Right lobe of liver (tissue), 6 donors: ENCODE measurements around the gene CCND2. TPM values are rescaled to one million over a fixed set of nuclear protein-coding genes. Genes with fewer than 3 reads are reported as not detected.

Source experiments
- ATAC-seq, 4 donors: fragments of 200-7000 bp; cut with Tn5 transposase; one replicate each; pipeline ENCODE4 v1.9.1; 2020; ENCODE audit warnings: mild to moderate bottlenecking in 4 of 4, moderate library complexity in 4 of 4
- DNase-seq, 3 donors: peaks; one replicate each; pipeline ENCODE4 v3.0.0-alpha.2; 2020
- H3K27ac ChIP-seq, 3 donors: fragments of 200-600 bp; one replicate each; pipeline ENCODE4 v1.8.0; 2022
- H3K27me3 ChIP-seq, 2 donors: fragments of 200-600 bp; one replicate each; pipeline ENCODE4 v1.8.0; 2022
- H3K36me3 ChIP-seq, 4 donors: fragments of 200-600 bp; sonication (generic) in 1 of 4; one replicate each; pipeline versions ENCODE4 v1.5.1 to v1.8.0; 2017 to 2022; ENCODE audit warnings: control low read depth in 1 of 4
- H3K4me1 ChIP-seq, 4 donors: fragments of 200-600 bp; sonication (generic) in 1 of 4; one replicate each; pipeline versions ENCODE4 v1.5.1 to v1.8.0; 2017 to 2022; ENCODE audit warnings: control low read depth in 1 of 4
- H3K4me3 ChIP-seq, 3 donors: fragments of 200-600 bp; one replicate each; pipeline ENCODE4 v1.8.0; 2022
- H3K9me3 ChIP-seq, 4 donors: fragments of 200-600 bp; sonication (generic) in 1 of 4; one replicate each; pipeline versions ENCODE4 v1.5.1 to v1.8.0; 2017 to 2022; ENCODE audit warnings: control low read depth in 1 of 4
- POLR2A ChIP-seq: fragments of 450-650 bp; IDR thresholded peaks from one replicate; pipeline ENCODE4 v1.6.1; 2017; ENCODE audit warnings: antibody characterized with exemption, mild to moderate bottlenecking
- WGBS: methylation state at CpG from one replicate; pipeline ENCODE4 v1.1.6; 2018; ENCODE audit warnings: low coverage, low lambda C conversion rate; ENCODE audit not compliant: insufficient coverage; ENCODE audit errors: missing lambda C conversion rate; 5-methylcytosine and 5-hydroxymethylcytosine counted together
- intact Hi-C, 2 donors: fragments of 100-400 bp; cut with DNase I; formaldehyde crosslinking; loops; one replicate each; pipeline versions ENCODE4 v1.11.2 to v1.14.1; 2022
- total RNA-seq, 6 experiments: library from RNA; depleted of rRNA in 2 of 6; stranded (reverse); fragments of >200 nt in 2 of 6; fragmentation: NEBNext Ultra II Directional in 3 of 6; extraction: Animal tissue kit (Norgen Biotek cat#: 25700) in 3 of 6; gene quantifications; one replicate each; pipeline versions ENCODE4 v1.1.0 to v1.2.4, GENCODE V29; 2016 to 2023
- TF ChIP-seq, protein P1 (sequence below), 4 donors: fragments of 200-600 bp in 3 of 4; fragments of 450-650 bp in 1 of 4; IDR thresholded peaks; one replicate each; pipeline versions ENCODE4 v1.5.1 to v1.8.0; 2016 to 2022; ENCODE audit warnings: antibody characterized with exemption in 4 of 4, mild to moderate bottlenecking in 2 of 4
- donor health status: DM: no; HTN: yes; CAD: no.
- donor health status: DM: no; HTN: no; CAD: no.
- donor health status: DM: no; HTN: no; CAD: no.
- donor health status: DM: no; HTN: yes; CAD: no.
- donor health status: DM: no; HTN: yes; CAD: no.

CCND2 gene
- total RNA-seq, 6 experiments from 2014 or later: 1.1 to 6.2 (median 1.5) TPM

- intact Hi-C loops: no loop called here
- H3K27me3 ChIP-seq: peaks cover 0 to 65% of the 10 kb centered on the region in 2 donors
- 0% methylated on average over 9 of the region's 73 CpGs for WGBS
These were observed 4.1 kb upstream of the CCND2 start for GRCh38 chr12:4269279-4269991.

GRCh38 chr12:4270016-4270830 is 3.3 kb upstream of the CCND2 start:
- no peak for TF ChIP-seq POLR2A
- H3K36me3 ChIP-seq: no peaks in the 10 kb centered on the region
- H3K4me3 ChIP-seq: peak overlapping the region; percentile 16 to 37 (median 22)
- intact Hi-C loops: loop anchor here in 1 of 2 donors (10.0 kb wide), 3 partner anchors 155 to 975 kb away; no protein-coding TSS in a partner anchor
- H3K27me3 ChIP-seq: peaks cover 0 to 62% of the 10 kb centered on the region in 2 donors
- peaks cover 0 to 40% (median 0%) of the 10 kb centered on the region in 4 donors for H3K4me1 ChIP-seq
- 3% methylated on average over 36 of the region's 39 CpGs for WGBS
- ATAC-seq: no peak
- DNase-seq: no peak
- no peaks in the 10 kb centered on the region for H3K9me3 ChIP-seq
- peak overlapping the region in 1 of 3 donors; percentile 49 for H3K27ac ChIP-seq

More at GRCh38 chr12:4269279-4269991, 4.1 kb upstream of the CCND2 start:
- Histone ChIP-seq H3K4me1 (peaks cover 0 to 37% (median 0%) of the 10 kb centered on the region in 4 donors), H3K4me3 (peak overlapping the region; percentile 16 to 37 (median 22)), H3K9me3 (no peaks in the 10 kb centered on the region), H3K36me3 (no peaks in the 10 kb centered on the region), H3K27ac (peak overlapping the region in 2 of 3 donors; percentile 6 to 49)
- ATAC-seq (peak; percentile 27 to 51 (median 40)), DNase-seq (peak; percentile 73 to 86 (median 84))
- TF ChIP-seq POLR2A: peak; percentile 32
- TF ChIP-seq, protein P1, sequence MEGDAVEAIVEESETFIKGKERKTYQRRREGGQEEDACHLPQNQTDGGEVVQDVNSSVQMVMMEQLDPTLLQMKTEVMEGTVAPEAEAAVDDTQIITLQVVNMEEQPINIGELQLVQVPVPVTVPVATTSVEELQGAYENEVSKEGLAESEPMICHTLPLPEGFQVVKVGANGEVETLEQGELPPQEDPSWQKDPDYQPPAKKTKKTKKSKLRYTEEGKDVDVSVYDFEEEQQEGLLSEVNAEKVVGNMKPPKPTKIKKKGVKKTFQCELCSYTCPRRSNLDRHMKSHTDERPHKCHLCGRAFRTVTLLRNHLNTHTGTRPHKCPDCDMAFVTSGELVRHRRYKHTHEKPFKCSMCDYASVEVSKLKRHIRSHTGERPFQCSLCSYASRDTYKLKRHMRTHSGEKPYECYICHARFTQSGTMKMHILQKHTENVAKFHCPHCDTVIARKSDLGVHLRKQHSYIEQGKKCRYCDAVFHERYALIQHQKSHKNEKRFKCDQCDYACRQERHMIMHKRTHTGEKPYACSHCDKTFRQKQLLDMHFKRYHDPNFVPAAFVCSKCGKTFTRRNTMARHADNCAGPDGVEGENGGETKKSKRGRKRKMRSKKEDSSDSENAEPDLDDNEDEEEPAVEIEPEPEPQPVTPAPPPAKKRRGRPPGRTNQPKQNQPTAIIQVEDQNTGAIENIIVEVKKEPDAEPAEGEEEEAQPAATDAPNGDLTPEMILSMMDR (IDR thresholded peaks at IDR 0.05): no peak

GRCh38 chr12:4270831-4271716 is 2.5 kb upstream of the CCND2 start:
- intact Hi-C loops: loop anchor here in 1 of 2 donors (10.0 kb wide), 3 partner anchors 156 to 976 kb away; no protein-coding TSS in a partner anchor
- H3K4me3 ChIP-seq: peak overlapping the region; percentile 11 to 32 (median 25)
- H3K27me3 ChIP-seq: peaks cover 0 to 65% of the 10 kb centered on the region in 2 donors
- no peaks in the 10 kb centered on the region for H3K36me3 ChIP-seq
- peak overlapping the region in 2 of 3 donors; percentile 11 to 51 for H3K27ac ChIP-seq
- 4% methylated on average over 22 of the region's 52 CpGs for WGBS
- H3K4me1 ChIP-seq: peaks cover 0 to 40% (median 0%) of the 10 kb centered on the region in 4 donors
- H3K9me3 ChIP-seq: no peaks in the 10 kb centered on the region
- DNase-seq: peak in 2 of 3 donors; percentile 61 to 64
- TF ChIP-seq, protein P1 (IDR thresholded peaks at IDR 0.05): no peak
- no peak for TF ChIP-seq POLR2A
- ATAC-seq: peak in 1 of 4 donors; percentile 9

- WGBS: 3% methylated on average over 37 of the region's 43 CpGs
- Histone ChIP-seq H3K27me3 (peaks cover 0 to 58% of the 10 kb centered on the region in 2 donors), H3K9me3 (no peaks in the 10 kb centered on the region), H3K36me3 (no peaks in the 10 kb centered on the region), H3K4me1 (peaks cover 0 to 40% (median 0%) of the 10 kb centered on the region in 4 donors), H3K27ac (peak overlapping the region; percentile 11 to 51 (median 40)), H3K4me3 (peak overlapping the region; percentile 11 to 32 (median 25))
- intact Hi-C loops: loop anchor here in 1 of 2 donors (10.0 kb wide), 3 partner anchors 157 to 977 kb away; no protein-coding TSS in a partner anchor
- DNase-seq: peak in 2 of 3 donors; percentile 62 to 71
- peak; percentile 31 to 41 (median 36) for ATAC-seq
- TF ChIP-seq POLR2A: no peak
- TF ChIP-seq, protein P1 (IDR thresholded peaks at IDR 0.05): no peak
These were observed 1.7 kb upstream of the CCND2 start for GRCh38 chr12:4271717-4272423.
